Heart right ventricle (tissue), 16 donors: Measurements from ENCODE around the gene DAPK1. TPM values are rescaled to one million over a fixed set of nuclear protein-coding genes. Genes with fewer than 3 reads are reported as not detected.
A peak's percentile ranks its signal among the peaks of the same experiment; 100 is the strongest.

ENCODE experiments used
- ATAC-seq, 8 donors: fragments of 200-7000 bp; cut with Tn5 transposase; one replicate each; pipeline ENCODE4 v1.9.1; 2020; ENCODE audit warnings: mild to moderate bottlenecking in 8 of 8, moderate library complexity in 8 of 8, moderate number of reproducible peaks in 1 of 8
- DNase-seq, 2 donors: peaks; one replicate each; pipeline ENCODE4 v3.0.0-alpha.2; 2020
- H3K27ac ChIP-seq, 10 donors: fragments of 200-600 bp; sonication (generic) in 2 of 10; one replicate each; pipeline versions ENCODE4 v1.5.0 to v1.8.0; 2020 to 2022; ENCODE audit warnings: mild to moderate bottlenecking in 3 of 10
- H3K27me3 ChIP-seq, 7 donors: fragments of 200-600 bp; one replicate each; pipeline ENCODE4 v1.8.0; 2021 to 2022; ENCODE audit warnings: mild to moderate bottlenecking in 2 of 7
- H3K36me3 ChIP-seq, 9 donors: fragments of 200-600 bp; sonication (generic) in 1 of 9; one replicate each; pipeline versions ENCODE4 v1.5.0 to v1.8.0; 2020 to 2022; ENCODE audit warnings: mild to moderate bottlenecking in 2 of 9
- H3K4me1 ChIP-seq, 9 donors: fragments of 200-600 bp; sonication (generic) in 1 of 9; one replicate each; pipeline versions ENCODE4 v1.5.0 to v1.8.0; 2020 to 2022; ENCODE audit warnings: mild to moderate bottlenecking in 4 of 9
- H3K4me3 ChIP-seq, 10 donors: fragments of 200-600 bp; sonication (generic) in 2 of 10; one replicate each; pipeline versions ENCODE4 v1.5.0 to v1.8.0; 2020 to 2022; ENCODE audit warnings: mild to moderate bottlenecking in 7 of 10, moderate library complexity in 2 of 10
- H3K9me3 ChIP-seq, 11 donors: fragments of 200-600 bp in 10 of 11; sonication (generic) in 2 of 11; one replicate each; pipeline versions ENCODE4 v1.5.0 to v1.8.0; 2013 to 2022; ENCODE audit warnings: mild to moderate bottlenecking in 2 of 11, control low read depth in 1 of 11, moderate library complexity in 1 of 11
- CTCF ChIP-seq, 9 donors: fragments of 200-600 bp; sonication (generic) in 2 of 9; IDR thresholded peaks; one replicate each; pipeline versions ENCODE4 v1.5.0 to v1.8.0; 2021 to 2022; ENCODE audit warnings: antibody characterized with exemption in 9 of 9, mild to moderate bottlenecking in 5 of 9, moderate library complexity in 1 of 9
- WGBS, 2 donors: extraction: QIAGEN DNeasy Blood & Tissue Kit; methylation state at CpG; one replicate each; pipeline ENCODE4 v1.1.7; 2013; ENCODE audit warnings: inconsistent platforms in 1 of 2; 5-methylcytosine and 5-hydroxymethylcytosine counted together
- intact Hi-C, 10 donors: fragments of 100-400 bp; cut with DNase I; formaldehyde crosslinking; loops; one replicate each; pipeline versions ENCODE4 v1.11.1 to v1.14.2; 2022
- polyA plus RNA-seq, 2 donors: library from polyadenylated mRNA; stranded (reverse); fragments of 200-250 nt; gene quantifications; one replicate each; pipeline ENCODE4 v1.2.3, GENCODE V29; 2013
- total RNA-seq, 10 donors: library from RNA; stranded (reverse); fragmentation: NEBNext Ultra II Directional in 3 of 10; extraction: Animal tissue kit (Norgen Biotek cat#: 25700) in 3 of 10; gene quantifications; one replicate each; pipeline versions ENCODE4 v1.2.1 to v1.2.4, GENCODE V29; 2021 to 2023
- donor health status: Arrhythmogenic right ventricular cardiomyopathy.
- donor health status: ischemic (EF 13 %, LVEDD 7.1; RV severe dilation, severe dysfunction).
- donor health status: healthy with polysubstance abuse.
- donor health status: DM: no; HTN: yes; CAD: no.
- donor health status: DM: no; HTN: no; CAD: no.
- donor health status: ischemic (EF 25% LVEDD 6.9; RV normal size, moderate dysfunction).
- donor health status: ischemic (EF 25% LVEDD 5.7; RV mildly dilated, moderate dysfunction).
- donor health status: healthy.
- donor health status: DM: yes; HTN: yes; CAD: no.
- donor health status: Ischemic cardiomyopathy.
- donor health status: ischemic (EF 35%, LVEDD 5.7; RV mildly dilated, moderate dysfunction).
- donor health status: nonischemic (EF 11% LVEDD 7.7; RV severe dilation, severe dysfunction).
- donor health status: DM: yes; HTN: yes; CAD: no.
- donor health status: PGD.
- donor health status: ischemic (EF 29% LVEDD 5.4; RV normal size, mild dysfunction).
- donor health status: nonischemic (EF 23%, LVEDD 6.1; RV moderate dilation, normal function).

DAPK1 gene
- total and polyA plus RNA-seq, 12 donors = 1.1 to 15.5 (median 4.2) TPM

- intact Hi-C loops = no loop called here
- peaks cover 0 to under 1% (median 0%) of the 10 kb centered on the region in 9 donors for H3K36me3 ChIP-seq
- H3K27me3 ChIP-seq = no peaks in the 10 kb centered on the region
- no peaks in the 10 kb centered on the region for H3K9me3 ChIP-seq
- WGBS, 2 donors = 72 to 74% methylated on average over 9 of the region's 9 CpGs
- TF ChIP-seq CTCF (IDR thresholded peaks at IDR 0.05) = no peak
- no peak for ATAC-seq
- peaks cover 0 to 61% (median 8%) of the 10 kb centered on the region in 9 donors for H3K4me1 ChIP-seq
- peak overlapping the region in 2 of 10 donors; percentile 33 to 86 for H3K27ac ChIP-seq
- H3K4me3 ChIP-seq = no peak overlapping the region
- no peak for DNase-seq
These were observed 214.5 kb downstream of the DAPK1 start for GRCh38 chr9:87711857-87712800.

DNA sequence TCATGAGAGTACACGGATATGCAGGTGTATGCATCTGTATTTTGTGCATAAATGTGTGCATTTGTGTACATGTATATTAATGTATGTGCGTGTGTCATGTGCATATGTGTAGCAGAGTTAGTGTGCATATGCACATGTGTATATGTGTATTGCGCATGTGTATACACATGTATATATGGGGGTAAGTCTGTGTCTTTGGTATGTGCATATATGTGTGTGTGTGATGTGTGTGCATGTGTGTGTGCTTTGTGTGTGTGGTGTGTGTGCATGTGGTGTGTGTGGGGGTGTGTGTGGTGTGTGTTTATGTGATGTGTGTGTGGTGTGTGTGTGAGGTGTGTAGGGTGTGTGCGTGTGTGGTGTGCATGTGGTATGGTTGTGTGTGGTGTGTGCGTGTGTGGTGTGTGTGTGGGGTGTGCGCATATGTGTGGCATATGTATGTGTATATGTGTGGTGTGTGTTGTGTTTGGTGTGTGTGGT, 215.2 kb downstream of the DAPK1 start:
- H3K4me3 ChIP-seq = no peak overlapping the region
- no peaks in the 10 kb centered on the region for H3K36me3 ChIP-seq
- intact Hi-C loops = no loop called here
- DNase-seq (no peak), ATAC-seq (peak in 5 of 8 donors; percentile 4 to 31 (median 12))
- WGBS, 2 donors = 96 to 98% methylated on average over 6 of the region's 6 CpGs
- H3K9me3 ChIP-seq = no peaks in the 10 kb centered on the region
- H3K27me3 ChIP-seq = no peaks in the 10 kb centered on the region
- TF ChIP-seq CTCF (IDR thresholded peaks at IDR 0.05) = no peak
- peaks cover 0 to 59% (median 8%) of the 10 kb centered on the region in 9 donors for H3K4me1 ChIP-seq
- H3K27ac ChIP-seq = peak overlapping the region in 2 of 10 donors; percentile 67 to 86

DNA sequence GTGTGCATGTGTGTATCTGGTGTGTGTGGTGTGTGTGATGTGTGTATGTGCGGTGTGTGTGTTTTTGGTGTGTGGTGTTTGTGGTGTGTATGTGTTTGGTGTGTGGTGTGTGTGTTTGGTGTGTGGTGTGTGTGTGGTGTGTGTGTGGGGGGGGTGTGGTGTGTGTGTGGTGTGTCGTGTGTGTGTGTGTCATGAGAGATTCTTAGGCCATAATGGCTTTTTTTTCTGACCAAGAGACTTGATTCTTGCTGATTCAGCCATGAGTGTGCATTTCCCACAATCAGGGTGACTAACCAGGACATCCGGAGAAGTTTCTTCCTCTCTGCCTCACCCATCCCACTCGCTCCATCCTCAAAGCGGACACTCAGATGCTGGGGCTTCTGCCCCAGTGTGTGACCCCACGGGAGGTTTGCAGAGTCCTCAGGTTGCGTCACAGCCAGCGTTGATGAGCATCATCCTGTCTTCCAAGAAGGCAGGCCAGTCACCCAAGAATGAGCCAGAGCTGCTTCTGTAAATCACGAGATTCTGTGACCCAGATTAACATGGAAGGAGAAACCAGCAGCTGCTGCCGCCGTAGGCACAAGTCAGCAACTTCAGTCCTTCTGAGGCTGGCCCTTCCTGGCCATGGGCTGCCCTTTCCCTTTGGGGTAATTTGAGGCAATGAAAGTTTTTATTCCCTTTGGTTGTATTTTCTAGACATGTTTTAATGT, 215.8 kb downstream of the DAPK1 start:
- WGBS, 2 donors = 39 to 54% methylated on average over 11 of the region's 11 CpGs
- no peaks in the 10 kb centered on the region for H3K27me3 ChIP-seq
- H3K9me3 ChIP-seq = no peaks in the 10 kb centered on the region
- TF ChIP-seq CTCF (IDR thresholded peaks at IDR 0.05) = peak in 1 of 9 donors; percentile 12
- ATAC-seq (peak; percentile 85 to 94 (median 90)), DNase-seq (peak; percentile 70 to 83)
- H3K4me3 ChIP-seq = peak overlapping the region in 4 of 10 donors; percentile 14 to 35 (median 23)
- no peaks in the 10 kb centered on the region for H3K36me3 ChIP-seq
- intact Hi-C loops = no loop called here
- peaks cover 0 to 53% (median 8%) of the 10 kb centered on the region in 9 donors for H3K4me1 ChIP-seq
- H3K27ac ChIP-seq = peak overlapping the region; percentile 7 to 86 (median 68)

GRCh38 chr9:87713988-87714330, 216.3 kb downstream of the DAPK1 start:
- H3K4me3 ChIP-seq = peak overlapping the region in 1 of 10 donors; percentile 14

More at GRCh38 chr9:87713988-87714330, 216.3 kb downstream of the DAPK1 start:
- DNase-seq (no peak), ATAC-seq (peak in 1 of 8 donors; percentile 7)
- Histone ChIP-seq H3K4me1 (peaks cover 0 to 51% (median 8%) of the 10 kb centered on the region in 9 donors), H3K27me3 (no peaks in the 10 kb centered on the region), H3K27ac (peak overlapping the region; percentile 7 to 86 (median 68)), H3K9me3 (no peaks in the 10 kb centered on the region), H3K36me3 (no peaks in the 10 kb centered on the region)
- intact Hi-C loops = no loop called here
- WGBS, 2 donors = 59 to 64% methylated on average over 5 of the region's 5 CpGs
- TF ChIP-seq CTCF (IDR thresholded peaks at IDR 0.05) = no peak
